ENCODE data around the gene GSTCD.
"Not testable (repeated sequence)": the region's sequence is repeated elsewhere in the genome, so short reads cannot be mapped to it uniquely, and the experiment has no call there.

The GSTCD gene

DNA sequence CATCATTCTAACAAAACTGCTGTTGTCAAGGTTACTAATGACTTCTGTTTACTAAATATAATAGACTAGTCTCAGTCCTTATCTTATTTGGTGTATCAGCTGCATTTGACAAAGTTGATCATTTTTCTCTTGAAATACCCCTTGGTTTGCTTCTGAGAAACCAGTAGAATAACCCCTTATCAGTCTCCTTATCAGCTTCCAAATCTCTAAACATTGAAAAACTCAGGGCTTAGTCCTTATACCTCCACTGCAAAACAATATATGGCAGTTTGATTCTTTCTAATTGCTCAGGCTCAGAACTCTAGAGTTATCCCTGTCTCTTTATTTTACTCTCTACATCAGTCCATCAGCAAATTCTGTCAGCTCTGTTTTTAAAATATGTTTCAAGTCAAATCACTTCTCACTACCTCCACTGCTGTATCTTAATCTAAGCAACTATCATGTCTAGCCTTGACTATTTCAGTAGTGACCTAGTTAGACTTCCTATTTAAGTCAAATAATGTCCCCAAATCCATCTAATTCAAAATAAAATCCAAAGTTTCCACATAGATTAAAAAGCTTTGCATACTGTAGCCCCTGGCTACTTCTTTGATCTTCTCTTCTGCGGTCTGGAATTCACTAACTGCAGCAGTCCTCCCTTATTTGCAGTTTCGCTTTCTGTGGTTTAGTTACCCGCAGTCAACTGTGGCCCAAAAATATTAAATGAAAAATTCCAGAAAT lies 99.6 kb downstream of the GSTCD start:
- DNase-seq: no peak

DNA sequence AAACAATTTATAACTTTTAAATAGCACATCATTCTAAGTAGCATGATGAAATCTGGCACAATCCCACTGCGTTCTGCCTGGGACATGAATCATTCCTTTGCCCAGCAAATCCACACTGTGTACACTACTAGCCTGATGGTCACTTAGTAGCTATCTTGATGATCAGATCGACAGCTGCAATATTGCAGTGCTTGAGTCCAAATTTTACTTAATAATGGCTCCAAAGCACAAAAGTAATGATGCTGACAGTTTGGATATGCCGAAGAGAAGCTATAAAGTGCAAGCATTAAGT lies 100.1 kb downstream of the GSTCD start:
- no peak for DNase-seq

DNA sequence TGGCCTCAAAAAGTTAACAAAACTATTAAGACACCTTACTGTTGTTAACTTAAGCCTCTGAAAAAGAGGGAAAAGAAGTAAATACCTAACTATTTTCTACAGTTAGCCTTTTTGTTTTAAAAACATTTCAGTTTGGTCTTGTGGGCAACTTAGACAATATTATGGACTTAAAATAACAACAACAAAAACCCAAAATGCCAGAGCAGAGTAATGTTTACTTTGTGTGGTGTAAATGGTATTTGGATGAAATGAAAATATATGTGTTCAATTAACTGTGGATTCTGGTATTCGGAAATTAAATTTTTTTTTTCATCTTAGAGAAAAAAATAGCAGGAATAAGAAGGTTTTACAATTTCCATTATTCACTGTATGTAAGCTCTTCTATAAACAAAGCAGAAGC lies 107.1 kb downstream of the GSTCD start:
- DNase-seq: no peak

DNA sequence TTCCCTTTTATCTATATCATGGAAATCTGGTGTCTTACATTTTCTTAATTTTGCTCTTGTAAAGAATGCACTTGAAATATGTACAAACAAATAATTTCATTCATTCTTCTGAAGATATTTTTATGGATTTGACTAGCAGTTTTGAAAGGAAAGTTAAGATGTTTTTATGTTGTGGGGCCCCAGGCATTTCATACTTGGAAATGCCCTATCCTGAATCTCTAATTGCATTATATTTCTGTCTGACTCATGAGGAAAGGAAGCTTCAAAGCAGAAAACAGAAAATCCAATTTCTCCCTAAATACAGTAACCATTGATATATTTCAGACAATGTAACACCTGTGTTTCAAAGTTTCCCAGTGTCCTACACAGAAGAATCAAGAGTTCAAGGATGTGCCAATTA lies 113.5 kb downstream of the GSTCD start:
- DNase-seq: no peak

- no peak for DNase-seq
Observed at GRCh38 chr4:105828074-105828473, 119.5 kb downstream of the GSTCD start.

DNA sequence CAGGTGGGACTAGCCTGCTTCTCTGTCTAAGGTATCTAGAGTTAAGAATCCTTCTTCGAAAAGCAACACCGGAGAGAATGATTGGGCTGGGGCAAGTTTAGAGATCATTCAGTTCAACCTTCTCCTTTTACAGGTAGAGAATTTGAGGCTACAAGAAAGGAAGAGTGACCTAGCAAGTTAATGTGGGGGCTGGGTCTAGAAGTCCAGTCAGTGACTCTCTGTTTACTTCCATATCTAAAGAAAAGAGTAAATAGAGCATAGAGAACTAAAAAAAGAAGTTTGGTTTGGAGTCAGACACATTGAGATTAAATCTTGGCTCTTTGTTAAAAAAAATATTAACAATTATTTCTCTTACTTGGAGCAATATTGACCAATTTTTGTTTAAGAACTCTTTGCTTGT lies 122.6 kb downstream of the GSTCD start:
- no peak for DNase-seq

DNA sequence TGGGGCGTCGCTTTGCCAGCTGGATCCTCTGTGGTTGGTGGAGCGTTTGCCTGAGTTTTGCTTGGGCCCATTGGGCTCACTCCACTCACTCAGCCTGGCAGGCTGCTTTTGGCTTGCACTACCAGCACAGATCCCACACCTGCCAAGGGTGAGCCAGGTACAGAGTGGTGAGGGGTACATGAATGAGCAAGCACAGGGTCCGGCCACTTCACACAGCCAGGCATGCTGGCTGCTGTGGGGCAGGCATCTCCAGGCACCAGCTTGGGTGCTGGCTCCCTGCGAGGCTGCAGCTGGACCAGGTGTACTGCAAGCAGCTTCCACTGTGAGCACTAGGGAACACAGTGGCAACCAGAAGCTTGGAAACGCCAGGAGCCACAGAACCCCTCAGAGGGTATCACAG lies 126.6 kb downstream of the GSTCD start:
- DNase-seq: no peak

DNA sequence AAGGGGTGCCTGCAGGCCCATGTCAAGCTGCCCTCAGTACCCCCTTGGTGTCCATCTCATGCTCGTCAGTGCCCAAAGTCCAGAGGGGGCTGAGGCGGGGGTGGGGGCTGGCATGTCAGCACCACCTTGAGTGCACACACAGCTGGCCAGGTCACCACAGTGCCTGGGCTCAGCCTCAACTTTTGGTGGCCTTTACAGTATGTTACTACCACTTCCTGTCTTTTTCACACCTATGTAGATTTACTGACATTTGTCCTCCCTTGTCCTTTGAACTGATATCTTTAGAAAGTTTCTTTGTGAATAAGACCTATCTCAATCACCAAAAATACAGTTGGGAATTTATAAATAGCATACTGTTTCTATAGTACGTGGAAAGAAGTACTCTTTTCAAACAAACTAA lies 128.0 kb downstream of the GSTCD start:
- no peak for DNase-seq

- DNase-seq: no peak
Observed at GRCh38 chr4:105837037-105837436, 128.5 kb downstream of the GSTCD start.

- no peak for DNase-seq
Observed at GRCh38 chr4:105838082-105838481, 129.5 kb downstream of the GSTCD start.

GRCh38 chr4:105840426-105841174 lies 132.0 kb downstream of the GSTCD start:
- DNase-seq: no peak

DNA sequence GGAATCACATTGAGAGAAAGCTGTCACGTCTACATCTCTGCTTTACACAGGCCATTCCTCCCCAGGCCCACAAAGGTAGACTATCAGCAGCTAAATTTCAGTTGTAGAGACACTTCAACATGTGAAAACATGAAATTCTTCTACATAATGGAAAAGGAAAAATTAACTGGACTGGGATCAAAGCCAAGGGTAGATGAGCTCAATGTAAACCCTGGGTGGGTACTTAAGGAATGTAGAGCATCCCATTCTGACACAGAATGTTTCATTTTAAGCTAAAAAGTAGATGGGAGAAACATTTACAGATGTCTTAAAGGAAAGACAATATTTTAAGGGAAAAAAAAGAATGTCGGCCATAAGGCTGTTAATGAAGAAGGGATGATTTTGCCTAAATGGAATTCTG lies 135.4 kb downstream of the GSTCD start:
- DNase-seq: no peak

DNA sequence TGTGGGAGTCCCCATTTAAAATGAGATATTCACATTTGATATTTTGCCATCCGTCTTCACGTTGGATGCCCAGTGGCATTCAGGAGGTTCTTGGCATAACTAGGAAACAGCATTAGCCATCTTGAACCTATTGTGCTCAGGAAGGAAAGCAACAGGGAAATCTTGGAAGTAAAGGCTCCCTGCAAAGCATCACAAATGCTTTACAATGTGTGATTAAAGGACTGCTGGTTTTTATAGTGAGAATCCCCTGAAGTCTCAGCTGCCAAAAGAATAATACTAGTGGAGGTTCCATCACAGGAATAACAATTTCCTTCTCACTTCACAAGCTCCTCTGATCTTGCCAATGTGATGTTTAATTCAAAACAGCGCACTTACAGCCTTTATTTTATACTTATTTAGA lies 137.0 kb downstream of the GSTCD start:
- DNase-seq: no peak

GRCh38 chr4:105848359-105848758 lies 139.8 kb downstream of the GSTCD start:
- not testable (repeated sequence) for DNase-seq

GRCh38 chr4:105851196-105851595 lies 142.6 kb downstream of the GSTCD start:
- DNase-seq: no peak

DNA sequence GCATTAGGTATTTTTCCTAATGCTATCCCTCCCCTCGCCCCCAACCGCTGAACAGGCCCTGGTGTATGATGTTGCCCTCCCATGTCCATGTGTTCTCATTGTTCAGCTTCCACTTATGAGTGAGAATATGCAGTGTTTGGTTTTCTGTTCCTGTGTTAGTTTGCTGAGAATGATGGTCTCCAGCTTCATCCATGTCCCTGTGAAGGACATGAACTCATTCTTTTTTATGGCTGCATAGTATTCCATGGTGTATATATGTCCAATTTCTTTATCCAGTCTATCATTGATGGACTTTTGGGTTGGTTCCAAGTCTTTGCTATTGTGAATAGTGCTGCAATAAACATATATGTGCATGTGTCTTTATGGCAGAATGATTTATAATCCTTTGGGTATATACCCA lies 143.6 kb downstream of the GSTCD start:
- not testable (repeated sequence) for DNase-seq

DNA sequence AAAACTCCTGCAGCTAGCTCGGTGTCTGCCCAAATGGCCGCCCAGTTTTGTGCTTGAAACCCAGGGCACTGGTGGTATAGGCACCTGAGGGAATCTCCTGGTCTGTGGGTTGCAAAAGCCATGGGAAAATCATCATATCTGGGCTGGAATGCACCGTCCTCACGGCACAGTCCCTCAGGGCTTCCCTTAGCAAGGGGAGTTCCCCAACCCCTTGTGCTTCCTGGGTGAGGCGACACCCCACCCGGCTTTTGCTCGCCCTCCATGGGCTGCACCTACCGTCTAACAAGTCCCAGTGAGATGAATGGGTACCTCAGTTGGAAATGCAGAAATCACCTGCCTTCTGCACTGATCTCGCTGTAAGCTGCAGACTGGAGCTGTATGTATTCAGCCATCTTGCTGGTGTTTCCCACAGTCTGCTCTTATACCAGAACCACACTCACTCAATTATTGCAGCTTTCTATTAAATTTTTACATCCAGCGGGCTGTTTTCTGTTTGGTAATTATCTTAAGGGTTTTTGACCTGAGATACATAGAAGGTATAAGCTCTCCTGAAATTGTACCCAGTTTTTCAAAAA lies 150.0 kb downstream of the GSTCD start:
- DNase-seq: no peak

DNA sequence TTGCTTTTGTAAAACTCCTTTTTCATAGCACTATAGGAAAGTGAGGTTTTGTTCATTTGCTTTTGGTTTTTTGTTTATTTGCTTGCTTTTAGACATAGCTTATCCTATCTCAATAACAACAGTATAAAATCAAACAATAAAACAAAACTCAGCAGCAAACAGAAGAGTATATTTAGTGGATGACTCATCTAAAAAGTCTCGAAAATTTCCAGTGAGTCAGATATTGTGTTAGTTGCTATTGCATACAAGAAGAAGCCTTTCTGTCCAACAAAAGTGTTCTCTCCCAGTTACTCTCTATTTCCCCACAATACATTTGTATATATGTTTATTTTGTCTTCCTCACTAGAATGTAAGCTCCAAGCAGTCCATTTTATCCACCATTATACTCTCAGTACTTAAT lies 150.6 kb downstream of the GSTCD start:
- no peak for DNase-seq

- DNase-seq: no peak
Observed at GRCh38 chr4:105870963-105871362, 162.4 kb downstream of the GSTCD start.

DNA sequence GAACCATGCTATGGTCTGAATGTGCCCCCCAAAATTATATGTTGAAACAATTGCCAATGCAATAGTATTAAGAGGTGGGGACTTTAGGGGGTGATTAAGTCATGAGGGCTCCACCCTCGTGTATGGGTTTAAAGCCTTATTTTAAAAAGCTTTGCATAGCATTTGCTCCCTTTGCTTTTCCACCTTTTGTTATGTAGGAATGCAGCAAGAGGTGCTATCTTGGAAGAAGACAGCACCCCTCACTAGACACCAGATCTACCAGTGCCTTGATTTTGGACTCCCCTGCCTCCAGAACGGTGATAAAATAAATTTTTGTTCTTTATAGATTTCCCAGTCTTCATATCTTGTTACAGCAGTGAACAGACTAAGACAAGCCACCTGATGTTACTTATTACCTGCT lies 163.4 kb downstream of the GSTCD start:
- DNase-seq: no peak

GRCh38 chr4:105875233-105875632 lies 166.6 kb downstream of the GSTCD start:
- no peak for DNase-seq

DNA sequence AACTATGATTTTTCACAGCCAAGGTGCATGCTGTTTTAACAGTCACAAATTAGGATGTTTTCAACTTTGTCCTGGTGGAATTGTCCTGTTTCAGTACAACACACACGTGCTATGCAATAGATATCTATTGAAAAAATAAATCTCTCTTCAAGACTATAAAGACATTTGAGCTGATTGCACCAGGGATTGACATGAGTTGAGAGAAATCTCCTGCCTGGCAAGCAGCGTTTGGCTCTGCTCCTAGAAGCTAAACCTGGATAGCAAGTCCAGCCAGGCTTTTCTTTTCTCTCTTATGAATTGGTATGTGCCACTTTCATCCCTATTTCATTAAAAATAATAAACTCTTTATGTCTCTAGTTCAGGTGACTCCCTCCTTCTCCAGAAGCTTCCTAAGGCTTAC lies 170.1 kb downstream of the GSTCD start:
- no peak for DNase-seq

DNA sequence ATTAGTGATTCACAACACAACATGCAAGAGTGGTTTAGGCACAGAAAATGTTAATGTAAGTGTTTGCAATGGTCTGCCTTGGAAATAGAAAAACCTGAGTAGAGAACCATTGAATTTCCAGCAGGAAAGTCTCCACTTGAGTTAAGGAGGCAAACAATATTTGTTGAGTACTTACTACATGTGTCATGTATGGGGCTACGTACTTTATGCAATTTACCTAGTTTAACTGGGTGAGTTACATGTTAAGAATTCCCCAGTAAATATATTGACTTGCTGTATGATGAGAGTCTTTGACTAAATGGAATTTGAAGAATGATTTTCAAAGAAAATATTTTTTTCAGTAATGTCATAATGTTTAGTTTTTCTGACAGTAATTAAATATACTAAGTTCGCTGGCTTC lies 178.9 kb downstream of the GSTCD start:
- no peak for DNase-seq

All from activated naive CD4-positive, alpha-beta T cell treated with anti-CD3 and anti-CD28 coated beads, Interleukin-2, amount 50 U/mL, for 16 hours (primary cell).